H1 (cell line): ENCODE results near the gene TRAIP. TPM values are rescaled to one million over a fixed set of nuclear protein-coding genes. Genes with fewer than 3 reads are reported as not detected.

Experiments
- EGR1 ChIP-seq: IDR thresholded peaks from 2 replicates; pipeline ENCODE4 v1.6.1; 2011; ENCODE audit warnings: low read depth, low read length, borderline replicate concordance
- HDAC2 ChIP-seq, 2 experiments: fragments of 300-600 bp in 1 of 2; sonication (generic) in 1 of 2; IDR thresholded peaks; 2 replicates each; pipeline ENCODE4 v1.6.1; 2011 to 2012; ENCODE audit warnings: low read depth in 2 of 2, low read length in 2 of 2, mild to moderate bottlenecking in 2 of 2, moderate library complexity in 2 of 2, borderline replicate concordance in 1 of 2, inconsistent platforms in 1 of 2
- SIX5 ChIP-seq: IDR thresholded peaks from 2 replicates; pipeline ENCODE4 v1.6.1; 2011; ENCODE audit warnings: mild to moderate bottlenecking, low read depth, low read length
- SP1 ChIP-seq: IDR thresholded peaks from 2 replicates; pipeline ENCODE4 v1.6.1; 2011; ENCODE audit warnings: low read depth, low read length
- polyA plus RNA-seq, 7 experiments: library from polyadenylated mRNA; depleted of rRNA in 3 of 7; stranded (reverse) in 5 of 7; unstranded in 2 of 7; fragments of >200 nt in 5 of 7; fragments of 200-250 nt in 2 of 7; gene quantifications; 1 replicate in 5 of 7; 2 replicates in 1 of 7; 4 replicates in 1 of 7; pipeline versions ENCODE4 v1.2.1 to v1.2.3, GENCODE V29; 2011 to 2013; ENCODE audit warnings: missing spikeins in 2 of 7, mixed read lengths in 2 of 7
- total RNA-seq: library from RNA; stranded (reverse); fragmentation: NEBNext Ultra II Directional; extraction: Animal tissue kit (Norgen Biotek cat#: 25700); gene quantifications from 2 replicates; pipeline ENCODE4 v1.2.1, GENCODE V29; 2021
- TF ChIP-seq, protein P1 (sequence below): fragments of 300-600 bp; sonication (generic); IDR thresholded peaks from 2 replicates; pipeline ENCODE4 v1.7.1; 2012; ENCODE audit warnings: low read length, moderate library complexity, mild to moderate bottlenecking, inconsistent platforms; ENCODE audit not compliant: insufficient replicate concordance

TRAIP gene
- total and polyA plus RNA-seq, 2 of the 8 experiments (the other 6 are each of a cell fraction or from before 2014, with no cell fraction given), result 27.7 to 28.1 TPM

DNA sequence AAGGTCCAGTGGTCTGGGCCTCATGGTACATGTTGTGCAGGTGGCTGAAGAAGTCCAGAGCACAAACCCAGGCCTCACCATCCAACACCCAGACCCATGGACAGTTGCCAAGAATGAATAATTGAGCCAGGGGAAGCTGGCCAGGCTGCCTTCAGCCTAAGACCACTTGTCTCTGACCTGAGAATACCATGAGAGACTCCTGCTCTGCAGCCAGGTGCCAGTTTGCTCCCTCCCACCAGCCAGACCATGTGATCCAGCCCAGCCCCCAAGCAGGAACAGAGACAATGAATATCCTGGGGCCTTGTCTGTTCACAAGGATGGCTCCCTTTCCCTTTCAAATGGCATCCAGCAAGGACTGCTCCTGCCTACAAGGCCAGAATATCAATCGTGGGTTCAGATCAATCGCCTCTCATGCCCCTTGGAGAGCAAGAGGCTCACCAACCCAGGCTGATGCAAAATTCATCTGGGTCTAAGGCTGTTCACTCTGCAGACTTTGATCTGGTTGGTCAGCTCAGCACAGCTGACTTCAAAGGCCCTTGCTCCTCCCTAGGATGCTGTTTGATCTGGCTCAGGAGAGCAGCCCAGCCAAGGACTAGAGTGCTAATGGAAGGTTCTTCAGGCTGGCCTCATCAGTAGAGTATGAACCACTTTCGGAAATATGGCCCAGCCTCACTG lies 13.4 kb downstream of the TRAIP start (continued):
- TF ChIP-seq, protein P1, sequence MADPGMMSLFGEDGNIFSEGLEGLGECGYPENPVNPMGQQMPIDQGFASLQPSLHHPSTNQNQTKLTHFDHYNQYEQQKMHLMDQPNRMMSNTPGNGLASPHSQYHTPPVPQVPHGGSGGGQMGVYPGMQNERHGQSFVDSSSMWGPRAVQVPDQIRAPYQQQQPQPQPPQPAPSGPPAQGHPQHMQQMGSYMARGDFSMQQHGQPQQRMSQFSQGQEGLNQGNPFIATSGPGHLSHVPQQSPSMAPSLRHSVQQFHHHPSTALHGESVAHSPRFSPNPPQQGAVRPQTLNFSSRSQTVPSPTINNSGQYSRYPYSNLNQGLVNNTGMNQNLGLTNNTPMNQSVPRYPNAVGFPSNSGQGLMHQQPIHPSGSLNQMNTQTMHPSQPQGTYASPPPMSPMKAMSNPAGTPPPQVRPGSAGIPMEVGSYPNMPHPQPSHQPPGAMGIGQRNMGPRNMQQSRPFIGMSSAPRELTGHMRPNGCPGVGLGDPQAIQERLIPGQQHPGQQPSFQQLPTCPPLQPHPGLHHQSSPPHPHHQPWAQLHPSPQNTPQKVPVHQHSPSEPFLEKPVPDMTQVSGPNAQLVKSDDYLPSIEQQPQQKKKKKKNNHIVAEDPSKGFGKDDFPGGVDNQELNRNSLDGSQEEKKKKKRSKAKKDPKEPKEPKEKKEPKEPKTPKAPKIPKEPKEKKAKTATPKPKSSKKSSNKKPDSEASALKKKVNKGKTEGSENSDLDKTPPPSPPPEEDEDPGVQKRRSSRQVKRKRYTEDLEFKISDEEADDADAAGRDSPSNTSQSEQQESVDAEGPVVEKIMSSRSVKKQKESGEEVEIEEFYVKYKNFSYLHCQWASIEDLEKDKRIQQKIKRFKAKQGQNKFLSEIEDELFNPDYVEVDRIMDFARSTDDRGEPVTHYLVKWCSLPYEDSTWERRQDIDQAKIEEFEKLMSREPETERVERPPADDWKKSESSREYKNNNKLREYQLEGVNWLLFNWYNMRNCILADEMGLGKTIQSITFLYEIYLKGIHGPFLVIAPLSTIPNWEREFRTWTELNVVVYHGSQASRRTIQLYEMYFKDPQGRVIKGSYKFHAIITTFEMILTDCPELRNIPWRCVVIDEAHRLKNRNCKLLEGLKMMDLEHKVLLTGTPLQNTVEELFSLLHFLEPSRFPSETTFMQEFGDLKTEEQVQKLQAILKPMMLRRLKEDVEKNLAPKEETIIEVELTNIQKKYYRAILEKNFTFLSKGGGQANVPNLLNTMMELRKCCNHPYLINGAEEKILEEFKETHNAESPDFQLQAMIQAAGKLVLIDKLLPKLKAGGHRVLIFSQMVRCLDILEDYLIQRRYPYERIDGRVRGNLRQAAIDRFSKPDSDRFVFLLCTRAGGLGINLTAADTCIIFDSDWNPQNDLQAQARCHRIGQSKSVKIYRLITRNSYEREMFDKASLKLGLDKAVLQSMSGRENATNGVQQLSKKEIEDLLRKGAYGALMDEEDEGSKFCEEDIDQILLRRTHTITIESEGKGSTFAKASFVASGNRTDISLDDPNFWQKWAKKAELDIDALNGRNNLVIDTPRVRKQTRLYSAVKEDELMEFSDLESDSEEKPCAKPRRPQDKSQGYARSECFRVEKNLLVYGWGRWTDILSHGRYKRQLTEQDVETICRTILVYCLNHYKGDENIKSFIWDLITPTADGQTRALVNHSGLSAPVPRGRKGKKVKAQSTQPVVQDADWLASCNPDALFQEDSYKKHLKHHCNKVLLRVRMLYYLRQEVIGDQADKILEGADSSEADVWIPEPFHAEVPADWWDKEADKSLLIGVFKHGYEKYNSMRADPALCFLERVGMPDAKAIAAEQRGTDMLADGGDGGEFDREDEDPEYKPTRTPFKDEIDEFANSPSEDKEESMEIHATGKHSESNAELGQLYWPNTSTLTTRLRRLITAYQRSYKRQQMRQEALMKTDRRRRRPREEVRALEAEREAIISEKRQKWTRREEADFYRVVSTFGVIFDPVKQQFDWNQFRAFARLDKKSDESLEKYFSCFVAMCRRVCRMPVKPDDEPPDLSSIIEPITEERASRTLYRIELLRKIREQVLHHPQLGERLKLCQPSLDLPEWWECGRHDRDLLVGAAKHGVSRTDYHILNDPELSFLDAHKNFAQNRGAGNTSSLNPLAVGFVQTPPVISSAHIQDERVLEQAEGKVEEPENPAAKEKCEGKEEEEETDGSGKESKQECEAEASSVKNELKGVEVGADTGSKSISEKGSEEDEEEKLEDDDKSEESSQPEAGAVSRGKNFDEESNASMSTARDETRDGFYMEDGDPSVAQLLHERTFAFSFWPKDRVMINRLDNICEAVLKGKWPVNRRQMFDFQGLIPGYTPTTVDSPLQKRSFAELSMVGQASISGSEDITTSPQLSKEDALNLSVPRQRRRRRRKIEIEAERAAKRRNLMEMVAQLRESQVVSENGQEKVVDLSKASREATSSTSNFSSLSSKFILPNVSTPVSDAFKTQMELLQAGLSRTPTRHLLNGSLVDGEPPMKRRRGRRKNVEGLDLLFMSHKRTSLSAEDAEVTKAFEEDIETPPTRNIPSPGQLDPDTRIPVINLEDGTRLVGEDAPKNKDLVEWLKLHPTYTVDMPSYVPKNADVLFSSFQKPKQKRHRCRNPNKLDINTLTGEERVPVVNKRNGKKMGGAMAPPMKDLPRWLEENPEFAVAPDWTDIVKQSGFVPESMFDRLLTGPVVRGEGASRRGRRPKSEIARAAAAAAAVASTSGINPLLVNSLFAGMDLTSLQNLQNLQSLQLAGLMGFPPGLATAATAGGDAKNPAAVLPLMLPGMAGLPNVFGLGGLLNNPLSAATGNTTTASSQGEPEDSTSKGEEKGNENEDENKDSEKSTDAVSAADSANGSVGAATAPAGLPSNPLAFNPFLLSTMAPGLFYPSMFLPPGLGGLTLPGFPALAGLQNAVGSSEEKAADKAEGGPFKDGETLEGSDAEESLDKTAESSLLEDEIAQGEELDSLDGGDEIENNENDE, result no peak
- TF ChIP-seq SP1 (no peak), SIX5 (no peak), EGR1 (no peak), HDAC2 (IDR thresholded peaks at IDR 0.05; ENCODE audit: borderline replicate concordance in 1 of 2, low read depth in 2 of 2, low read length in 2 of 2) (no peak)
